CD14-positive monocyte (primary cell): ENCODE data around the gene SLC18A3. TPM values are rescaled to one million over a fixed set of nuclear protein-coding genes. Genes with fewer than 3 reads are reported as not detected.

ENCODE experiments used
- DNase-seq, 3 donors: peaks; one replicate each; pipeline ENCODE4 v3.0.0-alpha.2; 2011 to 2022
- H2AFZ ChIP-seq: 2 replicates; pipeline ENCODE4 v1.6.0; 2012; ENCODE audit warnings: mild to moderate bottlenecking, low read depth, low read length, inconsistent platforms; ENCODE audit not compliant: insufficient read depth, poor library complexity, severe bottlenecking
- H3K27ac ChIP-seq, 2 donors: 1 replicate in 1 of 2; 2 replicates in 1 of 2; pipeline ENCODE4 v1.5.1; 2012 to 2013; ENCODE audit warnings: low read length in 2 of 2, control low read depth in 1 of 2, inconsistent platforms in 1 of 2, low read depth in 1 of 2, mild to moderate bottlenecking in 1 of 2
- H3K27me3 ChIP-seq, 2 donors: one replicate each; pipeline versions ENCODE4 v1.6.0 to v1.6.1; 2011 to 2013; ENCODE audit warnings: low read length in 2 of 2; ENCODE audit not compliant: control insufficient read depth in 2 of 2, insufficient read depth in 2 of 2
- H3K36me3 ChIP-seq, 2 donors: replicated peaks in 1 of 2; 1 replicate in 1 of 2; 2 replicates in 1 of 2; pipeline versions ENCODE4 v1.5.1 to v1.6.1; 2012 to 2013; ENCODE audit warnings: low read length in 2 of 2, control low read depth in 1 of 2, inconsistent platforms in 1 of 2, mild to moderate bottlenecking in 1 of 2; ENCODE audit not compliant: insufficient read depth in 2 of 2, control insufficient read depth in 1 of 2
- H3K4me1 ChIP-seq, 2 donors: 1 replicate in 1 of 2; 2 replicates in 1 of 2; pipeline versions ENCODE4 v1.5.1 to v1.6.1; 2012 to 2013; ENCODE audit warnings: low read length in 2 of 2, control low read depth in 1 of 2, inconsistent platforms in 1 of 2, mild to moderate bottlenecking in 1 of 2, moderate library complexity in 1 of 2; ENCODE audit not compliant: insufficient read depth in 2 of 2, control insufficient read depth in 1 of 2
- H3K4me2 ChIP-seq: replicated peaks from 2 replicates; pipeline ENCODE3; 2012; ENCODE audit warnings: low read length, moderate library complexity, mild to moderate bottlenecking; ENCODE audit not compliant: poor library complexity, severe bottlenecking; ENCODE audit errors: extremely low read depth
- H3K4me3 ChIP-seq, 3 experiments: fragments of 200-600 bp in 1 of 3; sonication (generic) in 1 of 3; replicated peaks in 1 of 3; 1 replicate in 2 of 3; 2 replicates in 1 of 3; pipeline ENCODE4 v1.5.1; 2011 to 2013; ENCODE audit warnings: low read length in 3 of 3, mild to moderate bottlenecking in 3 of 3, control low read depth in 2 of 3, low read depth in 2 of 3, inconsistent platforms in 1 of 3, moderate library complexity in 1 of 3
- H3K79me2 ChIP-seq: 2 replicates; pipeline ENCODE4 v1.6.0; 2012; ENCODE audit warnings: mild to moderate bottlenecking, control low read depth, inconsistent platforms, low read length, moderate library complexity; ENCODE audit not compliant: insufficient read depth
- H3K9ac ChIP-seq: 2 replicates; pipeline ENCODE4 v1.6.0; 2017; ENCODE audit warnings: low read length, mild to moderate bottlenecking; ENCODE audit not compliant: insufficient read depth, poor library complexity, severe bottlenecking
- H3K9me3 ChIP-seq, 2 donors: replicated peaks in 1 of 2; 1 replicate in 1 of 2; 2 replicates in 1 of 2; pipeline versions ENCODE4 v1.5.1 to v1.6.1; 2012 to 2013; ENCODE audit warnings: low read length in 2 of 2, control low read depth in 1 of 2; ENCODE audit not compliant: control insufficient read depth in 1 of 2, insufficient read depth in 1 of 2
- H4K20me1 ChIP-seq: 2 replicates; pipeline ENCODE4 v1.6.0; 2012; ENCODE audit warnings: mild to moderate bottlenecking, low read length, control low read depth, moderate library complexity; ENCODE audit not compliant: insufficient read depth
- H3K27ac Mint-ChIP-seq, 7 donors: one replicate each; pipeline ENCODE4 v1.8.0; 2020; ENCODE audit warnings: mild to moderate bottlenecking in 7 of 7, mixed read lengths in 7 of 7, moderate library complexity in 6 of 7, inconsistent platforms in 2 of 7
- H3K27me3 Mint-ChIP-seq, 3 donors: one replicate each; pipeline ENCODE4 v1.8.0; 2021 to 2022; ENCODE audit warnings: low read depth in 3 of 3, mild to moderate bottlenecking in 3 of 3, mixed read lengths in 3 of 3, moderate library complexity in 3 of 3, inconsistent platforms in 1 of 3
- H3K36me3 Mint-ChIP-seq, 2 donors: one replicate each; pipeline ENCODE4 v1.8.0; 2020; ENCODE audit warnings: mixed read lengths in 2 of 2, inconsistent platforms in 1 of 2, mild to moderate bottlenecking in 1 of 2
- H3K4me1 Mint-ChIP-seq: one replicate; pipeline ENCODE4 v1.8.0; 2020; ENCODE audit warnings: mild to moderate bottlenecking, mixed read lengths
- H3K4me3 Mint-ChIP-seq, 2 donors: one replicate each; pipeline ENCODE4 v1.8.0; 2020; ENCODE audit warnings: mild to moderate bottlenecking in 2 of 2, mixed read lengths in 2 of 2, moderate library complexity in 1 of 2
- H3K9me3 Mint-ChIP-seq, 7 donors: one replicate each; pipeline ENCODE4 v1.8.0; 2020 to 2022; ENCODE audit warnings: mixed read lengths in 7 of 7, mild to moderate bottlenecking in 6 of 7, moderate library complexity in 6 of 7, inconsistent platforms in 2 of 7
- WGBS: methylation state at CpG from one replicate; pipeline ENCODE4 v1.1.5; 2013; ENCODE audit warnings: missing lambda C conversion rate; ENCODE audit not compliant: insufficient coverage; 5-methylcytosine and 5-hydroxymethylcytosine counted together
- intact Hi-C, 2 donors: fragments of 100-400 bp; cut with micrococcal nuclease; formaldehyde crosslinking; loops; one replicate each; pipeline versions ENCODE4 v1.15.0 to v1.15.1; 2023
- polyA plus RNA-seq, 3 donors: library from polyadenylated mRNA; depleted of rRNA in 1 of 3; unstranded in 2 of 3; stranded (reverse) in 1 of 3; fragments of 300-500 nt in 2 of 3; fragments of >200 nt in 1 of 3; fragmentation: Illumina TruSeq in 2 of 3; gene quantifications; 1 replicate in 2 of 3; 2 replicates in 1 of 3; pipeline ENCODE4 v1.2.3, GENCODE V29; 2012 to 2021
- TF ChIP-seq, protein P1 (sequence below): fragments of 200-600 bp; IDR thresholded peaks from one replicate; pipeline ENCODE4 v1.8.0; 2022; ENCODE audit warnings: antibody characterized with exemption, mild to moderate bottlenecking

SLC18A3 gene
- polyA plus RNA-seq, 3 donors = not detected

DNA sequence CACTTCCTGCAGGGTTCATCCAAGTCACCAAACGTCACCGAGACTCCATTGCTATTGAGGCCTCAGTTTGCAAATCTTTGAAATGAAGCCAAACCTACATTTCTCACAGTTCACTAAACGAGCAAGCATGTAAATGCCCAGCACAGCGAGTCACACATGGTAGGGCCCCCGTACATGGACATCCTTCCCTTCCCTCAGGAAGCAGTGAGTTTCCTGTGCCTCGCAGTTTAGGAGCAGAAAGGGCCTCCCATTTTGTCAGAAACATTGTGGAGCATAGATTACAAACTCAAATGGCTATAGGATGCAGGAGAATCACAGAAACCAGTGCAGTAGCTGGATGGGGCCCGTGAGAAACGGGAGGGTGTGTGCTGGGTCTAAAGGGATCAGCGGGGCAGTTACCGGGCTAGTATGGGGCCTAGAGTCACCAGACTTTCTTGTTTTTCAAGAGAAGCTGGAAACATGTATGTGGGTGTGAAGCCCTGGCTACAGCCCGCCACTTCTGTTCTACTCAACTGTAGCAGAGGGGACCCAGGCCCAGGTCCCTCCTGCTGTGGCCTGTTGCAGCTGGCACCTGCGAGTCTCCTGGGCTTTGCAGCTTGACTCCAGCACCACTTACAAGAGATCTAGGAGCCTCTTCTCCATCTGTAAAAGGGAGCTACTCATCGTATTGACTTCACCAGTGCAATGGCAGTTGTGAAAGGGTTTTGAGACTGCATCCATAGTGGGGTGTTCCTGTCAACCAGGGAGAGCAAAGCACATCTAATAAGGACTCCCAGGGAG is 14.2 kb upstream of the SLC18A3 start:
- 67% methylated on average over 12 of the region's 13 CpGs for WGBS
- TF ChIP-seq, protein P1, sequence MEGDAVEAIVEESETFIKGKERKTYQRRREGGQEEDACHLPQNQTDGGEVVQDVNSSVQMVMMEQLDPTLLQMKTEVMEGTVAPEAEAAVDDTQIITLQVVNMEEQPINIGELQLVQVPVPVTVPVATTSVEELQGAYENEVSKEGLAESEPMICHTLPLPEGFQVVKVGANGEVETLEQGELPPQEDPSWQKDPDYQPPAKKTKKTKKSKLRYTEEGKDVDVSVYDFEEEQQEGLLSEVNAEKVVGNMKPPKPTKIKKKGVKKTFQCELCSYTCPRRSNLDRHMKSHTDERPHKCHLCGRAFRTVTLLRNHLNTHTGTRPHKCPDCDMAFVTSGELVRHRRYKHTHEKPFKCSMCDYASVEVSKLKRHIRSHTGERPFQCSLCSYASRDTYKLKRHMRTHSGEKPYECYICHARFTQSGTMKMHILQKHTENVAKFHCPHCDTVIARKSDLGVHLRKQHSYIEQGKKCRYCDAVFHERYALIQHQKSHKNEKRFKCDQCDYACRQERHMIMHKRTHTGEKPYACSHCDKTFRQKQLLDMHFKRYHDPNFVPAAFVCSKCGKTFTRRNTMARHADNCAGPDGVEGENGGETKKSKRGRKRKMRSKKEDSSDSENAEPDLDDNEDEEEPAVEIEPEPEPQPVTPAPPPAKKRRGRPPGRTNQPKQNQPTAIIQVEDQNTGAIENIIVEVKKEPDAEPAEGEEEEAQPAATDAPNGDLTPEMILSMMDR = no peak
- H3K79me2 ChIP-seq = no peaks in the 10 kb centered on the region
- no peak for DNase-seq
- intact Hi-C loops = no loop called here
- Mint-ChIP-seq H3K27me3 (peaks cover 15 to 18% (median 15%) of the 10 kb centered on the region in 3 donors), H3K36me3 (no peaks in the 10 kb centered on the region), H3K4me3 (no peak overlapping the region), H3K4me1 (peaks cover 2% of the 10 kb centered on the region), H3K9me3 (peaks cover 0 to 6% (median 0%) of the 10 kb centered on the region in 7 donors), H3K27ac (no peak overlapping the region)
- H3K27ac ChIP-seq = no peak overlapping the region
- no peak overlapping the region for H3K4me2 ChIP-seq
- no peak overlapping the region for H3K4me3 ChIP-seq
- no peak overlapping the region for H3K9ac ChIP-seq
- no peaks in the 10 kb centered on the region for H3K36me3 ChIP-seq
- no peaks in the 10 kb centered on the region for H4K20me1 ChIP-seq
- H3K27me3 ChIP-seq = no peaks in the 10 kb centered on the region
- no peaks in the 10 kb centered on the region for H3K9me3 ChIP-seq
- H3K4me1 ChIP-seq = no peaks in the 10 kb centered on the region
- no peak overlapping the region for H2AFZ ChIP-seq

DNA sequence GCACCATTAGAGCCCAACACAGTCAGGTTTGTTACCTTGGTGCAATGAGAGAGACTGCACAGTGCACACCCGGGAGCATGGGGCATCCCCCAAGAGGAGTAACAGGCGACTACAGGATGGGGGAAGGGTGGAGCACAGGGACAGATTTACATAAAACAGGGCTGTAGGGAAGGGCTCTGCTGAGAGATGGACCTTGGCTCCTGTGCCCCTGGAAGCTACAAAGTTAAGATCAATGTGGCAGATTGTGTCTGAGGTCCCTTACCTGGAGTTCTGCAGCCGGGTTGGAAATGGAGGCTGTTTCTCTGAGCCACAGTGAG is 13.7 kb upstream of the SLC18A3 start:
- peaks cover 0 to 6% (median 0%) of the 10 kb centered on the region in 7 donors for H3K9me3 Mint-ChIP-seq
- H3K79me2 ChIP-seq = no peaks in the 10 kb centered on the region
- no peak overlapping the region for H3K4me3 ChIP-seq
- intact Hi-C loops = no loop called here
- H3K27ac ChIP-seq = no peak overlapping the region
- no peak overlapping the region for H2AFZ ChIP-seq
- no peaks in the 10 kb centered on the region for H3K36me3 Mint-ChIP-seq
- no peak overlapping the region for H3K4me2 ChIP-seq
- H3K9ac ChIP-seq = no peak overlapping the region
- H4K20me1 ChIP-seq = no peaks in the 10 kb centered on the region
- H3K4me3 Mint-ChIP-seq = no peak overlapping the region
- WGBS = 89% methylated on average over 3 of the region's 3 CpGs
- H3K36me3 ChIP-seq = no peaks in the 10 kb centered on the region
- peaks cover 2% of the 10 kb centered on the region for H3K4me1 Mint-ChIP-seq
- H3K9me3 ChIP-seq = no peaks in the 10 kb centered on the region
- peaks cover 15 to 18% (median 15%) of the 10 kb centered on the region in 3 donors for H3K27me3 Mint-ChIP-seq
- no peak overlapping the region for H3K27ac Mint-ChIP-seq
- TF ChIP-seq, protein P1 = no peak
- DNase-seq = no peak
- H3K4me1 ChIP-seq = no peaks in the 10 kb centered on the region
- no peaks in the 10 kb centered on the region for H3K27me3 ChIP-seq
